ENCODE measurements around the gene RAB19. TPM values are rescaled to one million over a fixed set of nuclear protein-coding genes. Genes with fewer than 3 reads are reported as not detected.

RAB19 gene
- total and polyA plus RNA-seq, 2 of the 8 experiments (the other 6 are each of a cell fraction or from before 2014, with no cell fraction given), result 9.8 to 11.0 TPM

DNA sequence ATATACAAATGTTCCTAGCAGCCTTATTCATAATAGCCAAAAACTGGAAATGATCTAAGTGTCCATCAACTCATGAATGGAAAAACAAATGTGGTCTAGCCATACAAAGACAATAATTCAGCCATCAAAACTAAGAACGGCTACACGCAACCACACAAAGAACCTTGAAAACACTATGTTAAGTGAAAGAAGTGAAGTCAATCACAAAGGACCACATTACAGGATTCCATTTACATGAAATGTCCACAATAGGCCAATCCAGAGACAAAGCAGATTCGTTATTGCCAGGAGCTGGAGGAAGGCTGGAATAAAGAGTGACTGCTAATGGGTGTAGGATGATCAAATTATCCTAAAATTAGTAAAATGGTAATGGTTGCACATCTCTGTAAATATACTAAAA lies 54.3 kb downstream of the RAB19 start (continued):
- TF ChIP-seq BRCA1 (IDR thresholded peaks at IDR 0.05; ENCODE audit: low read depth, low read length) (no peak), CREB1 (IDR thresholded peaks at IDR 0.05) (no peak)
- TF ChIP-seq, protein P1, sequence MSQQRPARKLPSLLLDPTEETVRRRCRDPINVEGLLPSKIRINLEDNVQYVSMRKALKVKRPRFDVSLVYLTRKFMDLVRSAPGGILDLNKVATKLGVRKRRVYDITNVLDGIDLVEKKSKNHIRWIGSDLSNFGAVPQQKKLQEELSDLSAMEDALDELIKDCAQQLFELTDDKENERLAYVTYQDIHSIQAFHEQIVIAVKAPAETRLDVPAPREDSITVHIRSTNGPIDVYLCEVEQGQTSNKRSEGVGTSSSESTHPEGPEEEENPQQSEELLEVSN (IDR thresholded peaks at IDR 0.05), result no peak

Measured in H1 (cell line).